PC-3 (cell line): ENCODE measurements around the gene ARMH2. TPM values are rescaled to one million over a fixed set of nuclear protein-coding genes. Genes with fewer than 3 reads are reported as not detected.
"Not testable (repeated sequence)": the region's sequence is repeated elsewhere in the genome, so short reads cannot be mapped to it uniquely, and the experiment has no call there.

Experiments
- ATAC-seq: fragments of 200-7000 bp; cut with Tn5 transposase; 2 replicates; pipeline ENCODE4 v1.9.1; 2020; ENCODE audit warnings: mild to moderate bottlenecking, moderate library complexity
- BruUV-seq: library from RNA; stranded (reverse); fragments of 400-500 nt; replicated peaks from 2 replicates; lab custom pipeline; 2021; lab: Mats Ljungman, UMichigan
- CTCF ChIA-PET: fragments of 300-600 bp; sonication (Branson Sonifier 250); formaldehyde crosslinking; loops from one replicate; lab custom pipeline; 2022; ENCODE audit warnings: antibody characterized with exemption; lab: Charles Lee
- POLR2A ChIA-PET: fragments of 300-600 bp; sonication (Branson Sonifier 250); formaldehyde crosslinking; loops from one replicate; lab custom pipeline; 2022; ENCODE audit warnings: antibody characterized with exemption; ENCODE audit not compliant: unreplicated experiment; lab: Charles Lee
- DNase-seq: peaks from one replicate; pipeline ENCODE4 v3.0.0-alpha.2; 2015
- H2AFZ ChIP-seq: fragments of 300-600 bp; sonication (generic); 2 replicates; pipeline ENCODE4 v1.6.0; 2016; ENCODE audit warnings: antibody characterized with exemption, low read length
- H3F3A ChIP-seq: fragments of 300-600 bp; sonication (generic); one replicate; pipeline ENCODE4 v1.6.0; 2017; ENCODE audit warnings: antibody characterized with exemption, low read length, control low read depth, mild to moderate bottlenecking; ENCODE audit not compliant: unreplicated experiment
- H3K27ac ChIP-seq: fragments of 300-600 bp; sonication (generic); 2 replicates; pipeline ENCODE4 v1.5.1; 2016; ENCODE audit warnings: mild to moderate bottlenecking, low read length
- H3K27me3 ChIP-seq: fragments of 300-600 bp; sonication (generic); 2 replicates; pipeline ENCODE4 v1.6.1; 2016; ENCODE audit warnings: low read length, mixed read lengths
- H3K36me3 ChIP-seq: fragments of 300-600 bp; sonication (generic); 2 replicates; pipeline ENCODE4 v1.6.1; 2016; ENCODE audit warnings: low read depth, mixed run types, low read length, mixed read lengths
- H3K4me1 ChIP-seq: fragments of 300-600 bp; sonication (generic); 2 replicates; pipeline ENCODE4 v1.5.1; 2016; ENCODE audit warnings: low read length; ENCODE audit not compliant: insufficient read depth
- H3K4me2 ChIP-seq: fragments of 300-600 bp; sonication (generic); 2 replicates; pipeline ENCODE4 v1.6.0; 2016; ENCODE audit warnings: low read length
- H3K4me3 ChIP-seq: fragments of 300-600 bp; sonication (generic); 2 replicates; pipeline ENCODE4 v1.5.1; 2016; ENCODE audit warnings: mild to moderate bottlenecking, low read length, mixed read lengths
- H3K79me2 ChIP-seq: fragments of 300-600 bp; sonication (generic); 2 replicates; pipeline ENCODE4 v1.6.1; 2017; ENCODE audit warnings: low read length, mixed read lengths
- H3K9ac ChIP-seq: fragments of 300-600 bp; sonication (generic); 2 replicates; pipeline ENCODE4 v1.6.0; 2016; ENCODE audit warnings: mild to moderate bottlenecking, low read length
- H3K9me2 ChIP-seq: fragments of 300-600 bp; sonication (generic); replicated peaks from 2 replicates; pipeline ENCODE4 v1.6.1; 2016; ENCODE audit warnings: mixed run types, low read length, mixed read lengths
- H3K9me3 ChIP-seq: fragments of 300-600 bp; sonication (generic); 2 replicates; pipeline ENCODE4 v1.6.1; 2016; ENCODE audit warnings: low read length, mixed read lengths
- H4K20me1 ChIP-seq: fragments of 300-600 bp; sonication (generic); 2 replicates; pipeline ENCODE4 v1.6.1; 2016; ENCODE audit warnings: low read length, mixed read lengths
- EZH2 ChIP-seq: fragments of 300-600 bp; sonication (generic); IDR thresholded peaks from one replicate; pipeline ENCODE4 v1.6.1; 2017; ENCODE audit warnings: antibody characterized with exemption, mild to moderate bottlenecking, low read length; ENCODE audit not compliant: unreplicated experiment
- EZH2phosphoT487 ChIP-seq: fragments of 300-600 bp; sonication (generic); IDR thresholded peaks from 2 replicates; pipeline ENCODE4 v1.6.1; 2018; ENCODE audit warnings: mild to moderate bottlenecking, antibody characterized with exemption, low read length, borderline replicate concordance
- intact Hi-C: fragments of 100-400 bp; cut with micrococcal nuclease; formaldehyde crosslinking; loops from 2 replicates; pipeline ENCODE4 v1.9.0; 2023
- total RNA-seq: library from RNA; depleted of rRNA; stranded (reverse); fragments of >200 nt; gene quantifications from 2 replicates; pipeline ENCODE4 v1.2.3, GENCODE V29; 2014
- TF ChIP-seq, protein P1 (sequence below): fragments of 300-600 bp; sonication (generic); conservative IDR thresholded peaks from 2 replicates; pipeline ENCODE4 v1.5.1; 2017; ENCODE audit warnings: antibody characterized with exemption, low read depth, mild to moderate bottlenecking, low read length

Gene ARMH2
- total RNA-seq, 1 experiment from 2014 or later = not detected

DNA sequence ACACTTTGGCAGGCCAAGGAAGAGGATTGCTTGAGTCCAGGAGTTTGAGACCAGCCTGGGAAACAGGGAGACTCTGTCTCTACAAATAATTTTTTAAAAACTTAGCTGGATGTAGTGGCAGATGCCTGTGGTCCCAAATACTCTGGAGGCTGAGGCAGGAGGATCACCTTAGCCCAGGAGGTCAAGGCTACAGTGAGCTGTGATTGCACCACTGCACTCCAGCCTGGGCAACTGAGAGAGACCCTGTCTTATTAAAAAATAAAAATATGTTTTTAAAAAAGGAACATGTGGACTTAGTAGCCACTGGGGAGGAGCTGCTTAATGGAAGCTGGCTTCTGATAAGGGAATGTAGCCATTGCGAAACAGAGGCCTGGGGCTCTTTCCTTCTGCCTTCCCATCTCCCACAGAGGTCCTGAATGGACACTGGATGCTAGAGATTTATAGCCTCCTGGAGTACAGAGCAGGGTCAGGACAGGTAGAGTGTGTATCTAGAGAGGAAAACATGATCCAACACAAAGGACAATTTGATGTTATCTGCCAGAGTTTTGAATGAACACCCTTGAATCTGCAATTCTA is 45.7 kb downstream of the ARMH2 start:
- H3K9ac ChIP-seq = no peak overlapping the region
- H3K27ac ChIP-seq = no peak overlapping the region
- no peak overlapping the region for H2AFZ ChIP-seq
- H3K4me3 ChIP-seq = no peak overlapping the region
- H3K27me3 ChIP-seq = no peaks in the 10 kb centered on the region
- intact Hi-C loops = no loop called here
- ChIA-PET CTCF (interaction anchor here (0.6 kb wide), 1 partner anchor 172 kb away, joined by 3 read pairs; no protein-coding TSS in a partner anchor), POLR2A (no interaction called here)
- DNase-seq = no peak
- no peaks in the 10 kb centered on the region for H3K36me3 ChIP-seq
- no TSS peak for BruUV-seq
- H4K20me1 ChIP-seq = no peaks in the 10 kb centered on the region
- no peak for TF ChIP-seq EZH2
- TF ChIP-seq, protein P1, sequence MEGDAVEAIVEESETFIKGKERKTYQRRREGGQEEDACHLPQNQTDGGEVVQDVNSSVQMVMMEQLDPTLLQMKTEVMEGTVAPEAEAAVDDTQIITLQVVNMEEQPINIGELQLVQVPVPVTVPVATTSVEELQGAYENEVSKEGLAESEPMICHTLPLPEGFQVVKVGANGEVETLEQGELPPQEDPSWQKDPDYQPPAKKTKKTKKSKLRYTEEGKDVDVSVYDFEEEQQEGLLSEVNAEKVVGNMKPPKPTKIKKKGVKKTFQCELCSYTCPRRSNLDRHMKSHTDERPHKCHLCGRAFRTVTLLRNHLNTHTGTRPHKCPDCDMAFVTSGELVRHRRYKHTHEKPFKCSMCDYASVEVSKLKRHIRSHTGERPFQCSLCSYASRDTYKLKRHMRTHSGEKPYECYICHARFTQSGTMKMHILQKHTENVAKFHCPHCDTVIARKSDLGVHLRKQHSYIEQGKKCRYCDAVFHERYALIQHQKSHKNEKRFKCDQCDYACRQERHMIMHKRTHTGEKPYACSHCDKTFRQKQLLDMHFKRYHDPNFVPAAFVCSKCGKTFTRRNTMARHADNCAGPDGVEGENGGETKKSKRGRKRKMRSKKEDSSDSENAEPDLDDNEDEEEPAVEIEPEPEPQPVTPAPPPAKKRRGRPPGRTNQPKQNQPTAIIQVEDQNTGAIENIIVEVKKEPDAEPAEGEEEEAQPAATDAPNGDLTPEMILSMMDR = no peak
- no peak for TF ChIP-seq EZH2phosphoT487
- H3K4me1 ChIP-seq = no peaks in the 10 kb centered on the region
- no peaks in the 10 kb centered on the region for H3K9me2 ChIP-seq
- no peak overlapping the region for H3K4me2 ChIP-seq
- H3K79me2 ChIP-seq = no peaks in the 10 kb centered on the region
- peaks cover 5% of the 10 kb centered on the region; the same call in 1 of the 2 replicates for H3K9me3 ChIP-seq
- H3F3A ChIP-seq = no peaks in the 10 kb centered on the region
- no peak for ATAC-seq

DNA sequence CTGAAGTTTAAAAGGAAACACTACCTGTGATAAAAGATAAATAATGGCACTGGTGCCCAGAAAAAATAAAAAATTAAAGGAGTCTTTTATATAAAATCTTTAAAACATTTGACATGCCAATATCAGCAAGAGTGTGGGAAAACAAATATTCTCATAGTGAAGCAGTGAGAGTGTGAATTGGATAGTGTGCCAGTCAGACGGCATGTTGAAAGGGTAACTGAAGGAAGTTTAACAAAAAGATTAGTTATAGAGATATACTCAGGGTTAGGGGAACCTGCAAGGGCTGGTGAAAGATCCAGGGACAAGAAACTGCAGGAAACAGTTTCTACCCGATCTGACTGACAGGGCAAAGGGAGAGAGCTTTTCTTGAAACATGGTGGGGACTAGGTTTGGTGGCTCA is 46.2 kb downstream of the ARMH2 start:
- ATAC-seq = no peak
- Histone ChIP-seq H3K9me2 (no peaks in the 10 kb centered on the region), H3K27me3 (no peaks in the 10 kb centered on the region), H3K9ac (no peak overlapping the region), H3F3A (no peaks in the 10 kb centered on the region), H2AFZ (no peak overlapping the region), H3K9me3 (peaks cover 5% of the 10 kb centered on the region; the same call in 1 of the 2 replicates), H3K4me3 (no peak overlapping the region), H3K4me1 (no peaks in the 10 kb centered on the region), H4K20me1 (no peaks in the 10 kb centered on the region), H3K79me2 (no peaks in the 10 kb centered on the region), H3K27ac (no peak overlapping the region), H3K36me3 (no peaks in the 10 kb centered on the region), H3K4me2 (no peak overlapping the region)
- intact Hi-C loops = no loop called here
- BruUV-seq = no TSS peak
- TF ChIP-seq EZH2phosphoT487 (no peak), EZH2 (no peak)
- TF ChIP-seq, protein P1 = no peak
- no peak for DNase-seq
- ChIA-PET POLR2A (no interaction called here), CTCF (no interaction called here)

DNA sequence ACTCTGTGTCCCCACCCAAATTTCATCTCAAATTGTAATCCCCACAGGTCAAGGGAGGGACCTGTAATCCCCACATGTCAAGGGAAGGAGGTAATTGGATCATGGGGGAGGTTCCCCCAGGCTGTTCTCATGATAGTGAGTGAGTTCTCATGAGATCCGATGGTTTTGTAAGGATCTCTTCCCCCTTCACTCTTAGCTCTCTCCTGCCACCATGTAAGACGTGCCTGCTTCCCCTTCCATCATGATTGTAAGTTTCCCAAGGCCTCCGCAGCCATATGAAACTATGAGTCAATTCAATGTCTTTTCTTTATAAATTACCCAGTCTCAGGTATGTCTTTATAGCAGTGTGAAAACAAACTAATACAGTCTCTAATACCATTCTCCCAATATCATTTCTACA is 47.8 kb downstream of the ARMH2 start:
- BruUV-seq, H3K4me1 ChIP-seq, H3K9ac ChIP-seq, H3K36me3 ChIP-seq, H3K79me2 ChIP-seq, CTCF ChIA-PET, H3K4me2 ChIP-seq, H3K27me3 ChIP-seq, H4K20me1 ChIP-seq, H3K27ac ChIP-seq, intact Hi-C loops, DNase-seq, ATAC-seq, POLR2A ChIA-PET, H3K9me3 ChIP-seq, H2AFZ ChIP-seq, H3K4me3 ChIP-seq, H3K9me2 ChIP-seq, H3F3A ChIP-seq: not testable (repeated sequence)
